ENCODE results near the gene RASGRF1.

DNA sequence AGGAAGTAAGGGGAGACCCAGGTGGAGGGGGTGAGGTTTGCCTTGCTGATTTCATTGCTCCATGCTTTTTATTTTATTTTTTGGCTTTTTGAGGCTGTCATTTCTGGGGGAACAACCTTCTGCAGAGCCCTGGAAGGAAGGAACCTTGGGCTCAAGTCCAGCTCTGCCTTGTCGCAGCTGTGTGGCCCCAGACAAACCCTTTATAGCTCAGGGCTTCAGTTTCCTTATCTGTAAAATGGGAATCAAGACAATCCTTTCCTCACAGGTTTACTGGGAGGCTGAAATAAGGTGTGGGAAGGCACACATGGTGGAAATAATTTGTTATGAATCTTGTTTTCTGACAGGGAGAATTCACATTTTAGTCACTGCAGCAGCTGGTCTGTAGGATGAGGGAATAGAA lies 100.3 kb downstream of the RASGRF1 start:
- TF ChIP-seq, protein P1, sequence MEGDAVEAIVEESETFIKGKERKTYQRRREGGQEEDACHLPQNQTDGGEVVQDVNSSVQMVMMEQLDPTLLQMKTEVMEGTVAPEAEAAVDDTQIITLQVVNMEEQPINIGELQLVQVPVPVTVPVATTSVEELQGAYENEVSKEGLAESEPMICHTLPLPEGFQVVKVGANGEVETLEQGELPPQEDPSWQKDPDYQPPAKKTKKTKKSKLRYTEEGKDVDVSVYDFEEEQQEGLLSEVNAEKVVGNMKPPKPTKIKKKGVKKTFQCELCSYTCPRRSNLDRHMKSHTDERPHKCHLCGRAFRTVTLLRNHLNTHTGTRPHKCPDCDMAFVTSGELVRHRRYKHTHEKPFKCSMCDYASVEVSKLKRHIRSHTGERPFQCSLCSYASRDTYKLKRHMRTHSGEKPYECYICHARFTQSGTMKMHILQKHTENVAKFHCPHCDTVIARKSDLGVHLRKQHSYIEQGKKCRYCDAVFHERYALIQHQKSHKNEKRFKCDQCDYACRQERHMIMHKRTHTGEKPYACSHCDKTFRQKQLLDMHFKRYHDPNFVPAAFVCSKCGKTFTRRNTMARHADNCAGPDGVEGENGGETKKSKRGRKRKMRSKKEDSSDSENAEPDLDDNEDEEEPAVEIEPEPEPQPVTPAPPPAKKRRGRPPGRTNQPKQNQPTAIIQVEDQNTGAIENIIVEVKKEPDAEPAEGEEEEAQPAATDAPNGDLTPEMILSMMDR (IDR thresholded peaks at IDR 0.05) = no peak
- TF ChIP-seq POLR2A (IDR thresholded peaks at IDR 0.05) = no peak
